AG20443 (cell line): Measurements from ENCODE around the gene IFITM1.
"Not testable (repeated sequence)": the region's sequence is repeated elsewhere in the genome, so short reads cannot be mapped to it uniquely, and the experiment has no call there.

Source experiments
- DNase-seq: peaks from one replicate; pipeline ENCODE4 v3.0.0; 2012; ENCODE audit warnings: low spot score, mixed read lengths

IFITM1 gene

GRCh38 chr11:308740-309665, 4.8 kb upstream of the IFITM1 start:
- not testable (repeated sequence) for DNase-seq

DNA sequence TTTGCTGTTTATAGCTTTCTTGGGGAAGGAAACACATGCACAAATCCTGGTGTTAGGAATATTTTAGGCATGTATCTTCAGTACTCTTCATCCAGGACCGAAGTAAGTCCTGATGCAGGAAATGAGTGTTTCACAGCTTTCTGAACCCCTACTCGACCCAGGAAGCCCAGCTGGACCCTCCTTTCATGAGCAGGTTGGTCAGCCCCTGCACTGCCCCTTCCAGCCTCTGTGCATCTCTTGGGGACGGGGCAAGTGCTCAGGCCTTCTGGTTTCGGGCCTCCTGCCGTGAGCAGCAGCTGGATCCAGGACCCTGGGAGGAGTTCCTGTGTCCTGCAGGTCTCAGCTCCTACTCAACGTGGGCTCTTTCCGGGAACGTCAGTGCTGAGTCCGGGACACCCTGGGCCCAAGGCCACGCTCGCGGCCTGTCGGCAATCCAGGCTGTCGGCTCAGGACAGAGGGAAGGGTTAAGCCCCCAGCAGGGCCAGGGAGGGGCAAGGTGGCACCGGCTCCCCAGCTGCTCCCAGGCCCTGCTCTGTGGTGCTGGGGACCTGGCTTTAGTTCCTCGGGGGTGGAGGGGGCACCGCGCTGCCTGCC, 3.8 kb upstream of the IFITM1 start:
- not testable (repeated sequence) for DNase-seq

DNA sequence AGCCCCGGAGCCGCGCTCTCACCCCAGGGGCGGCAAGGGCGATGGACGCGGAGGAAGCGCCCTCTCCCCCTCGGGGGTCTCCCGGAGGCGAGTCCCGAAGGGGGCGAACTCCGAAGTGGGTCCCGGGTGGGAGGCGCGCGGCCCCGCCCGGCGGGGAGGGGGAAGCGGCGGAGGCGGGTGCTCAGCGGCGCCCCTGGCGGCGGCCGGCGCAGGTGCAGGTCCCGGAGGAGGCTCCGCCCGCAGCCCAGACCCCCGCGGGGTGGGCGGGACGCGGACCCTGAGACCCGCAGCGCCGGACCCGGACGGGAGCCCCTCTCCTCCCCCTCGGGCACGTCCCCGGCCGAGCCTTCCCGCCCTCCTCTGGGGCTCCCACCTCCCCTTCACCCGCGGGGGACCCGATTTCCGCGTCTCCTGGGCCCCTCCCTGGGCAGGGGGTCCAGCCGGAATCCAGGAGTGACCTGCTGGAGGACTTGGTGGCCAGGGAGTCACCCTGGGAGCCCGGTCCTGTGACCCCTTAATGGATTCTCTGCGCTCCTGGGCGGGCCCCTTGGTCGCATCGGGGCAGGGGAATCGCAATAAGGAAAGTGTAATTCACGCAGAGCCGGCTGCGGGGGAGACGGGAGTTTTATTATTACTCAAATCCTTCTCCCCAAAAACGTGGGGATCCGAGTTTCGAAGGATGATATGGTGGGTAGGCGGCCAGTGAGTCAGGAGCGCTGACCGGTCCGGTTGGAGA, 2.7 kb upstream of the IFITM1 start:
- not testable (repeated sequence) for DNase-seq

- DNase-seq, result no peak
Observed at GRCh38 chr11:312092-312816, 1.6 kb upstream of the IFITM1 start.

- DNase-seq, result no peak
Observed at GRCh38 chr11:313304-313786, 495 bp upstream of the IFITM1 start.

DNA sequence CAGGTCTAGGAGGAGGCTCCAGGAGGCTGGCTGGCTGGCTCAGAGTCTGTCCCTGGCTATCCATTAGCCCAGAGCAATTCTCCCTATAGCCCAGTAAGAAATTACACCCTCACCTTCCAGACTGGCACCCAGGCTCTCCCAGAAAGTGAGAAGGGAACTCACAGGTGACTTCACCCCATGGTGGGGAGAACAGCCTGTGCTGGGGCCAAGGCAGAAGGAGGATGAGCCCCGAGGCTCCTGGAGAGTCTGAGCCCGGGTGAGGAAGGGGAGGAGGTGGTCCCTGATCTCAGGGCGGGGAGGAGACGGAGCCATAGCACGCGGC, 675 bp downstream of the IFITM1 start:
- DNase-seq, result not testable (repeated sequence)

DNA sequence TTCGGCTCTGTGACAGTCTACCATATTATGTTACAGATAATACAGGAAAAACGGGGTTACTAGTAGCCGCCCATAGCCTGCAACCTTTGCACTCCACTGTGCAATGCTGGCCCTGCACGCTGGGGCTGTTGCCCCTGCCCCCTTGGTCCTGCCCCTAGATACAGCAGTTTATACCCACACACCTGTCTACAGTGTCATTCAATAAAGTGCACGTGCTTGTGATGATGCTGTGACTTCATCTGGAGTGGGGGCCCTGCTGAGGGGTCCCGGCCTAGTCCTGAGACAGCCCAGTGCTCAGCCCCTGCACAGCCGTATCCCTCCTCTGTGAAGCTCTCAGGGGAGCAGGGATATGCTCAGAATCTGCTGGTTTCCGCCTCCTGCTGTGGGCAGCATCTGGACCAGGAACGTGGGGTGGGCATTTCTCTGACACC, 1.2 kb downstream of the IFITM1 start:
- no peak for DNase-seq

DNA sequence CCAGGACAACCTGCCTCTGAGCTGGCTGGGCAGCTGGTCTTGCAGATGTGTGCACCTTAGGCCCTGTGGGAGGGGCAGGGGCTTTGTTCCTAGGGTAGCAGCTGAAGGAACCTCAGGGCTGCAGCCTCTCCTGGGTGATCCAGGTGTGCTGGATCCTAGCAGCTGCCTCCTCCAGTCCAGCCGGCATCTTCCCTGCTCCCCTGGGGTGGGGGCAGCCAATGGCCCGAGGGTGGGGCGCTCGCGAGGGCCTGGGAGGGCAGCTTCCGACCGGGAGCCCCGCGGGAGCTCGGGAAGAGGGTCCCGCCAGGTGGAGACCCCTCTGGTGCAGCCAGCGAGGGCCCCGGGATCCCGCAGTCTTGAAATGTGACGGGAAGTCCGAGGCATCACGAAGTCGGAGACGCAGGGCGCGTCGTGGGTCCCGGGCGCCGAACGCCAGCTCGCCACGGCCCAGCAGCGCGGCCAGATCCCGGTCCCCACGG, 1.7 kb downstream of the IFITM1 start:
- DNase-seq, result no peak

DNA sequence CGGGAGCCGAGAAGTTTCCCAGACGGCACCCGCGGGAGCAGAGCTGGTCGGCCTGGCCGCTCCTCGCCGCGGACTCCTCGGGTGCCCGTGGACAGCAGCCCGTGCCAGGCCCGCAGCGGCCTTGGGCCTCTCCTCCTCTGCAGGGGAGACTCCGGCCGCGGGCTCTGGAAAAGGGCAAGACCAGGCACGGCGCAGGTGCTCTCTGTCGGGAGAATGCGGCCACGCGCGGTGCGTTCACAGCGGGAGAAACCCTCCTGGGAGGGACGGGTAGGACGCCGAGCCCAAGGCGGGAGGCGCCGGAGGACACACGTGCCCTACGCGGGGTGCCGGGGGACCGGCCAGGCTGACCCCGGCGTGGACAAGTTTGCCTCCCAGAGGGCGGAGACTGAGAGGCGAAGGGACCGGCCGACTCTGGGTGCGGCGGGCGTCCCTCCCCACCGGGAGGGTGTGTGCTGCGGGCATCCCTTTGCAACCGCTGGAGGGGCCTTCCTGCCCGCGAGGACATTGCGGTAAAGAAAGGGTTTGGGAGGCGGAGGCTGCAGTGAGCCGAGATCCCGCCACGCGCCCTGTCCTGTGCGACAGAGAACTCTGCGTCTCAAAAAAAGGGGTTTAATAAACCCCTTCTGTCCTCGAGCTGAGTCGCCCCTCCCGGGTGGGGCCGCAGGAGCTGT, 2.3 kb downstream of the IFITM1 start:
- DNase-seq, result peak; percentile 29

GRCh38 chr11:316891-317301, 3.1 kb downstream of the IFITM1 start:
- no peak for DNase-seq

DNA sequence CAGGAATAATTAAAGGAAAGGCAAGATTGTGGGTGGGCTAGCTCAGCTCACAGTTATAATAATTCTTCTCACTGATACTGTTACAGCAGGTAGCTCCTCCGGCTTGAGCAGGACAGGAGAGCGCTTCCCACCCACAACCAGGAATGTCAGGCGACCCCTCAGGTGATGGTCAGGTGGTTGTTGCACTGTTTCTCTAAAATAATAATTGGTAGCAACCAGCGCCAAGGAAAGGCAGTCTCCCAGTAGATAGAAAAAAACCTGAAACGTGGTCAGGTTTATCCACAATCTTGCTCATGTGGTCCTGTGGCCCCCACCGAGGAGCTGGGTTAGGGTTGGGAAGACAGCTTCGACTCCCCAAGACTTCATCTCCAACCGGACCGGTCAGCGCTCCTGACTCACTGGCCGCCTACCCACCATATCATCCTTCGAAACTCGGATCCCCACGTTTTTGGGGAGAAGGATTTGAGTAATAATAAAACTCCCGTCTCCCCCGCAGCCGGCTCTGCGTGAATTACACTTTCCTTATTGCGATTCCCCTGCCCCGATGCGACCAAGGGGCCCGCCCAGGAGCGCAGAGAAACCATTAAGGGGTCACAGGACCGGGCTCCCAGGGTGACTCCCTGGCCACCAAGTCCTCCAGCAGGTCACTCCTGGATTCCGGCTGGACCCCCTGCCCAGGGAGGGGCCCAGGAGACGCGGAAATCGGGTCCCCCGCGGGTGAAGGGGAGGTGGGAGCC, 4.0 kb downstream of the IFITM1 start:
- DNase-seq, result not testable (repeated sequence)

- DNase-seq, result not testable (repeated sequence)
Observed at GRCh38 chr11:318405-319120, 4.7 kb downstream of the IFITM1 start.

GRCh38 chr11:319121-319887, 5.5 kb downstream of the IFITM1 start:
- DNase-seq, result not testable (repeated sequence)

GRCh38 chr11:319888-320273, 6.0 kb downstream of the IFITM1 start:
- DNase-seq, result not testable (repeated sequence)

GRCh38 chr11:324156-324555, 10.3 kb downstream of the IFITM1 start:
- no peak for DNase-seq

- not testable (repeated sequence) for DNase-seq
Observed at GRCh38 chr11:324593-325517, 11.0 kb downstream of the IFITM1 start.

- DNase-seq, result no peak
Observed at GRCh38 chr11:325796-326591, 12.2 kb downstream of the IFITM1 start.
